Measurements from ENCODE around the gene SLC19A1.

GRCh38 chr21:45573452-45574035 lies 31.3 kb upstream of the SLC19A1 start:
- TF ChIP-seq CTCF (IDR thresholded peaks at IDR 0.05): no peak
- TF ChIP-seq POLR2A (IDR thresholded peaks at IDR 0.05): no peak
- TF ChIP-seq POLR2AphosphoS5 (IDR thresholded peaks at IDR 0.05): no peak

Measured in prostate gland (tissue), 2 donors.